HCT116 (cell line): ENCODE results near the gene TMEM132D. TPM values are rescaled to one million over a fixed set of nuclear protein-coding genes. Genes with fewer than 3 reads are reported as not detected.

ENCODE experiments used
- ATAC-seq: fragments of 200-7000 bp; cut with Tn5 transposase; 2 replicates; pipeline ENCODE4 v1.9.1; 2020; ENCODE audit warnings: mild to moderate bottlenecking, moderate library complexity
- BruUV-seq: library from RNA; stranded (reverse); fragments of 400-500 nt; replicated peaks from 2 replicates; lab custom pipeline; 2021; lab: Mats Ljungman, UMichigan
- CTCF ChIA-PET: fragments of 300-600 bp; sonication (Branson Sonifier 250); formaldehyde crosslinking; loops from one replicate; lab custom pipeline; 2021; ENCODE audit warnings: antibody characterized with exemption; lab: Charles Lee
- POLR2A ChIA-PET: fragments of 300-600, 350-600 bp; sonication (Branson Sonifier 250); formaldehyde crosslinking; loops from one replicate; lab custom pipeline; 2021; ENCODE audit warnings: antibody characterized with exemption; lab: Charles Lee
- RAD21 ChIA-PET, 2 experiments: fragments of 300-600 bp; sonication (Branson Sonifier 250); formaldehyde crosslinking; loops; one replicate each; lab custom pipeline; 2023; ENCODE audit warnings: low total read pairs in 2 of 2; ENCODE audit not compliant: uncharacterized antibody in 2 of 2, unreplicated experiment in 2 of 2, low non-redundant PET in 1 of 2; lab: Charles Lee
- DNase-seq: peaks from one replicate; pipeline ENCODE4 v3.0.0-alpha.2; 2010; ENCODE audit warnings: low read depth, low spot score
- H2AFZ ChIP-seq: fragments of 200-600 bp; shearing (Covaris generic), sonication (generic); 2 replicates; pipeline ENCODE4 v1.6.1; 2017; ENCODE audit warnings: low read depth, mixed run types, mixed read lengths, antibody characterized with exemption, low read length; ENCODE audit not compliant: poor library complexity, severe bottlenecking
- H3K27ac ChIP-seq: 2 replicates; pipeline ENCODE4 v1.5.1; 2012; ENCODE audit warnings: low read depth, low read length
- H3K27me3 ChIP-seq: fragments of 200-600 bp; sonication (generic); 2 replicates; pipeline ENCODE4 v1.6.1; 2016; ENCODE audit warnings: mixed run types, low read length, mixed read lengths; ENCODE audit not compliant: insufficient read depth
- H3K36me3 ChIP-seq, 2 experiments: fragments of 200-500 bp in 1 of 2; fragments of 200-600 bp in 1 of 2; sonication (Bioruptor generic) in 1 of 2; sonication (generic) in 1 of 2; 2 replicates each; pipeline versions ENCODE4 v1.5.1 to v1.6.1; 2014 to 2016; ENCODE audit warnings: low read length in 2 of 2, inconsistent platforms in 1 of 2, mixed read lengths in 1 of 2, mixed run types in 1 of 2; ENCODE audit not compliant: insufficient read depth in 2 of 2, control insufficient read depth in 1 of 2
- H3K4me1 ChIP-seq, 2 experiments: fragments of 200-600 bp in 1 of 2; sonication (generic) in 1 of 2; 2 replicates each; pipeline versions ENCODE4 v1.5.1 to v1.6.1; 2012 to 2017; ENCODE audit warnings: low read length in 2 of 2, inconsistent platforms in 1 of 2, mild to moderate bottlenecking in 1 of 2, mixed read lengths in 1 of 2, mixed run types in 1 of 2, moderate library complexity in 1 of 2; ENCODE audit not compliant: insufficient read depth in 2 of 2, control insufficient read depth in 1 of 2
- H3K4me2 ChIP-seq: fragments of 200-600 bp; sonication (generic); 2 replicates; pipeline ENCODE4 v1.6.1; 2017; ENCODE audit warnings: mixed run types, low read length, mixed read lengths
- H3K4me3 ChIP-seq, 2 experiments: fragments of 200-600 bp in 1 of 2; sonication (generic) in 1 of 2; replicated peaks in 1 of 2; 2 replicates each; pipeline ENCODE4 v1.5.1; 2011 to 2016; ENCODE audit warnings: low read length in 2 of 2, control low read depth in 1 of 2, low read depth in 1 of 2, mild to moderate bottlenecking in 1 of 2, mixed read lengths in 1 of 2, mixed run types in 1 of 2
- H3K79me2 ChIP-seq: fragments of 200-600 bp; sonication (generic); 2 replicates; pipeline ENCODE4 v1.6.1; 2017; ENCODE audit warnings: mild to moderate bottlenecking, mixed run types, low read length, moderate library complexity, mixed read lengths; ENCODE audit not compliant: insufficient read depth
- H3K9ac ChIP-seq: fragments of 200-600 bp; sonication (generic); 2 replicates; pipeline ENCODE4 v1.6.1; 2016; ENCODE audit warnings: low read length, mixed read lengths
- H3K9me2 ChIP-seq: fragments of 200-600 bp; sonication (generic), shearing (Covaris generic); 2 replicates; pipeline ENCODE4 v1.6.1; 2017; ENCODE audit warnings: mixed run types, mild to moderate bottlenecking, moderate library complexity; ENCODE audit not compliant: insufficient read depth
- H3K9me3 ChIP-seq, 2 experiments: fragments of 200-500 bp in 1 of 2; fragments of 200-600 bp in 1 of 2; sonication (Bioruptor generic) in 1 of 2; sonication (generic) in 1 of 2; 2 replicates each; pipeline ENCODE4 v1.6.1; 2014 to 2017; ENCODE audit warnings: low read length in 2 of 2, mixed read lengths in 2 of 2, inconsistent platforms in 1 of 2, low read depth in 1 of 2, mild to moderate bottlenecking in 1 of 2, mixed run types in 1 of 2, moderate library complexity in 1 of 2; ENCODE audit not compliant: control insufficient read depth in 1 of 2, insufficient read depth in 1 of 2
- H4K20me1 ChIP-seq: fragments of 200-600 bp; sonication (generic), shearing (Covaris generic); 2 replicates; pipeline ENCODE4 v1.6.1; 2017; ENCODE audit warnings: mixed run types, mild to moderate bottlenecking, moderate library complexity; ENCODE audit not compliant: insufficient read depth
- ATF3 ChIP-seq: IDR thresholded peaks from 2 replicates; pipeline ENCODE4 v1.6.1; 2012
- CBX3 ChIP-seq: IDR thresholded peaks from 2 replicates; pipeline ENCODE4 v1.6.1; 2012; ENCODE audit warnings: low read depth
- CTCF ChIP-seq, 3 experiments: fragments of 200-600 bp in 1 of 3; sonication (generic) in 1 of 3; IDR thresholded peaks in 2 of 3; conservative IDR thresholded peaks in 1 of 3; 2 replicates each; pipeline ENCODE4 v1.5.1; 2012 to 2017; ENCODE audit warnings: low read depth in 2 of 3, low read length in 2 of 3, antibody characterized with exemption in 1 of 3, borderline replicate concordance in 1 of 3, control low read depth in 1 of 3, mild to moderate bottlenecking in 1 of 3, mixed read lengths in 1 of 3, mixed run types in 1 of 3, moderate library complexity in 1 of 3; ENCODE audit not compliant: insufficient read depth in 1 of 3
- EGR1 ChIP-seq: IDR thresholded peaks from 2 replicates; pipeline ENCODE4 v1.6.1; 2012; ENCODE audit warnings: low read depth
- EZH2 ChIP-seq: fragments of 200-600 bp; sonication (generic); IDR thresholded peaks from 2 replicates; pipeline ENCODE4 v1.6.1; 2017; ENCODE audit warnings: antibody characterized with exemption, mixed run types
- FOSL1 ChIP-seq: IDR thresholded peaks from 2 replicates; pipeline ENCODE4 v1.6.1; 2012; ENCODE audit warnings: low read depth
- JUND ChIP-seq: IDR thresholded peaks from 2 replicates; pipeline ENCODE4 v1.6.1; 2012
- POLR2A ChIP-seq: IDR thresholded peaks from 2 replicates; pipeline ENCODE4 v1.7.0; 2011; ENCODE audit warnings: borderline replicate concordance; ENCODE audit not compliant: insufficient read depth, insufficient read length; ENCODE audit errors: extremely low read depth
- RAD21 ChIP-seq: IDR thresholded peaks from 2 replicates; pipeline ENCODE4 v1.6.1; 2012; ENCODE audit warnings: low read depth, mild to moderate bottlenecking
- REST ChIP-seq: IDR thresholded peaks from 2 replicates; pipeline ENCODE4 v1.6.1; 2012; ENCODE audit warnings: low read depth
- SIN3A ChIP-seq: IDR thresholded peaks from 2 replicates; pipeline ENCODE4 v1.6.1; 2012; ENCODE audit warnings: low read depth
- SRF ChIP-seq: IDR thresholded peaks from 2 replicates; pipeline ENCODE4 v1.6.1; 2012; ENCODE audit warnings: low read depth
- YY1 ChIP-seq: IDR thresholded peaks from 2 replicates; pipeline ENCODE4 v1.6.1; 2011; ENCODE audit warnings: low read length, low read depth, moderate library complexity, mild to moderate bottlenecking; ENCODE audit not compliant: insufficient replicate concordance; ENCODE audit errors: extremely low read depth
- ZBTB33 ChIP-seq: IDR thresholded peaks from 2 replicates; pipeline ENCODE4 v1.6.1; 2011; ENCODE audit warnings: mild to moderate bottlenecking, low read length, moderate library complexity; ENCODE audit not compliant: insufficient replicate concordance; ENCODE audit errors: extremely low read depth
- ZNF274 ChIP-seq: fragments of 200-500 bp; sonication (Bioruptor generic); IDR thresholded peaks from 2 replicates; pipeline ENCODE4 v1.6.1; 2014; ENCODE audit warnings: mild to moderate bottlenecking, low read depth, low read length, inconsistent platforms
- intact Hi-C: fragments of 100-400 bp; cut with micrococcal nuclease; formaldehyde crosslinking; loops from 2 replicates; pipeline ENCODE4 v1.10.0; 2022
- total RNA-seq: library from RNA; stranded (reverse); gene quantifications from one replicate; pipeline ENCODE4 v1.2.1, GENCODE V29; 2021; ENCODE audit not compliant: unreplicated experiment

The TMEM132D gene
- total RNA-seq, 1 experiment from 2014 or later, result not detected

- TF ChIP-seq REST (no peak), EZH2 (no peak), CBX3 (no peak), EGR1 (no peak), SRF (no peak), ZBTB33 (no peak), POLR2A (no peak)
These were observed 564.5 kb downstream of the TMEM132D start (continued) for GRCh38 chr12:129339336-129339735.

GRCh38 chr12:129337413-129337812 is 566.4 kb downstream of the TMEM132D start:
- ChIA-PET CTCF (no interaction called here), RAD21 (no interaction called here), POLR2A (no interaction called here)
- Histone ChIP-seq H3K4me1 (no peaks in the 10 kb centered on the region), H3K4me2 (no peak overlapping the region), H3K4me3 (no peak overlapping the region), H3K9me2 (no peaks in the 10 kb centered on the region), H3K36me3 (no peaks in the 10 kb centered on the region), H4K20me1 (no peaks in the 10 kb centered on the region), H3K27me3 (no peaks in the 10 kb centered on the region), H3K9ac (no peak overlapping the region), H3K9me3 (peaks cover 3 to 4% of the 10 kb centered on the region in 2 experiments; a peak in 2 of 4 replicates), H2AFZ (no peak overlapping the region), H3K27ac (no peak overlapping the region), H3K79me2 (no peaks in the 10 kb centered on the region)
- intact Hi-C loops, result no loop called here
- TF ChIP-seq CBX3 (no peak), FOSL1 (no peak), RAD21 (no peak), ATF3 (no peak), EZH2 (no peak), YY1 (no peak), SIN3A (no peak), CTCF (IDR thresholded peaks at IDR 0.05 in 2 of 3, conservative IDR thresholded peaks at IDR 0.05 in 1 of 3; ENCODE audit: borderline replicate concordance in 1 of 3, insufficient read depth in 1 of 3, low read depth in 2 of 3, low read length in 2 of 3) (no peak), ZNF274 (no peak), ZBTB33 (no peak), EGR1 (no peak), JUND (no peak)
- ATAC-seq (no peak), DNase-seq (no peak)
- BruUV-seq, result no TSS peak
